Dermis blood vessel endothelial cell (primary cell): ENCODE measurements around the gene THSD4. TPM values are rescaled to one million over a fixed set of nuclear protein-coding genes. Genes with fewer than 3 reads are reported as not detected.
A peak's percentile ranks its signal among the peaks of the same experiment; 100 is the strongest.

Source experiments
- DNase-seq: peaks from one replicate; pipeline ENCODE4 v3.0.0; 2010
- total RNA-seq: library from RNA; depleted of rRNA; stranded (reverse); fragments of >200 nt; gene quantifications from 2 replicates; pipeline ENCODE4 v1.2.3, GENCODE V29; 2014

The THSD4 gene
- total RNA-seq, 1 donor from 2014 or later = 34.2 TPM

- DNase-seq = no peak
These were observed 397.4 kb downstream of the THSD4 start for GRCh38 chr15:71512682-71513006.

- no peak for DNase-seq
These were observed 400.3 kb downstream of the THSD4 start for GRCh38 chr15:71515375-71516186.

GRCh38 chr15:71517751-71518150, 402.5 kb downstream of the THSD4 start:
- no peak for DNase-seq

GRCh38 chr15:71518661-71519060, 403.4 kb downstream of the THSD4 start:
- DNase-seq = peak; percentile 17

GRCh38 chr15:71526060-71526820, 411.0 kb downstream of the THSD4 start:
- DNase-seq = no peak

- no peak for DNase-seq
These were observed 414.1 kb downstream of the THSD4 start for GRCh38 chr15:71529361-71529760.

- peak; percentile 3 for DNase-seq
These were observed 414.8 kb downstream of the THSD4 start for GRCh38 chr15:71530116-71530515.

GRCh38 chr15:71532994-71533393, 417.7 kb downstream of the THSD4 start:
- DNase-seq = peak; percentile 37

GRCh38 chr15:71538181-71538580, 422.9 kb downstream of the THSD4 start:
- peak; percentile 33 for DNase-seq

GRCh38 chr15:71541746-71542145, 426.5 kb downstream of the THSD4 start:
- no peak for DNase-seq

- no peak for DNase-seq
These were observed 427.6 kb downstream of the THSD4 start for GRCh38 chr15:71542836-71543235.

- no peak for DNase-seq
These were observed 428.1 kb downstream of the THSD4 start for GRCh38 chr15:71543413-71543812.

GRCh38 chr15:71545223-71545760, 430.0 kb downstream of the THSD4 start:
- no peak for DNase-seq

- no peak for DNase-seq
These were observed 430.7 kb downstream of the THSD4 start for GRCh38 chr15:71545923-71546322.

- DNase-seq = no peak
These were observed 431.7 kb downstream of the THSD4 start for GRCh38 chr15:71547011-71547410.

GRCh38 chr15:71548401-71548807, 433.1 kb downstream of the THSD4 start:
- no peak for DNase-seq

- no peak for DNase-seq
These were observed 433.8 kb downstream of the THSD4 start for GRCh38 chr15:71549091-71549490.

- no peak for DNase-seq
These were observed 434.4 kb downstream of the THSD4 start for GRCh38 chr15:71549697-71550096.

- no peak for DNase-seq
These were observed 436.3 kb downstream of the THSD4 start for GRCh38 chr15:71551566-71551965.

GRCh38 chr15:71559098-71559497, 443.8 kb downstream of the THSD4 start:
- no peak for DNase-seq

GRCh38 chr15:71559616-71560015, 444.3 kb downstream of the THSD4 start:
- no peak for DNase-seq

- no peak for DNase-seq
These were observed 447.0 kb downstream of the THSD4 start for GRCh38 chr15:71562251-71562650.

- no peak for DNase-seq
These were observed 448.9 kb downstream of the THSD4 start for GRCh38 chr15:71564217-71564616.

GRCh38 chr15:71565006-71565405, 449.7 kb downstream of the THSD4 start:
- DNase-seq = no peak
